ENCODE results near the gene HAND2.

DNA sequence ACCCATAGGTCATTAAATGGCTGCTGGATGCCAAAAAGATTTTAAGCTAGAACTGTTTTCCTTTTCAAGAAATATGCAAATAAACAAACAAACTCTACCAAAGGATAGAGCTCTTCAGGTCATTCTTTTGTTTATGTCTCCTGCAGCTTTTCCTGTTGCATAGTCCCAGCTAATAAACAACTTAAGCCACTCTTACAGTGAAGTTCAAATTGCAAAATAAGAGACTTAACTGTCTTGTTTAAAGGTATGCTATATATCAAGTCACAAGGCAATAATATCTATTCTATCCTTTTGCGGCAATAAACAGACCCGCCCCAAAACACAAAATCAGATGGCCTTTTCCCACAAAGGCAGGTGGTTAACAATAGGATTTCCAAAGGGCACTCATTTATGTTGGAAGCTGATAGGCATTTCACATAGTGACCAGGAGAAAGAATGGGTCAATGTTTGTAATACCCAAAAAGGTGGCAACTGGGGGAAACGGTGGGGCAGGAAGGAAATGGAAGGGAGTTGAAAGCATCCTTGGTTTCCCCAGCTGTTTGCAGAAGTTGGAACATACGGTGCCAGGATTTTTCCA lies 15.3 kb downstream of the HAND2 start:
- TF ChIP-seq POLR2A (IDR thresholded peaks at IDR 0.05), result no peak
- TF ChIP-seq, protein P1, sequence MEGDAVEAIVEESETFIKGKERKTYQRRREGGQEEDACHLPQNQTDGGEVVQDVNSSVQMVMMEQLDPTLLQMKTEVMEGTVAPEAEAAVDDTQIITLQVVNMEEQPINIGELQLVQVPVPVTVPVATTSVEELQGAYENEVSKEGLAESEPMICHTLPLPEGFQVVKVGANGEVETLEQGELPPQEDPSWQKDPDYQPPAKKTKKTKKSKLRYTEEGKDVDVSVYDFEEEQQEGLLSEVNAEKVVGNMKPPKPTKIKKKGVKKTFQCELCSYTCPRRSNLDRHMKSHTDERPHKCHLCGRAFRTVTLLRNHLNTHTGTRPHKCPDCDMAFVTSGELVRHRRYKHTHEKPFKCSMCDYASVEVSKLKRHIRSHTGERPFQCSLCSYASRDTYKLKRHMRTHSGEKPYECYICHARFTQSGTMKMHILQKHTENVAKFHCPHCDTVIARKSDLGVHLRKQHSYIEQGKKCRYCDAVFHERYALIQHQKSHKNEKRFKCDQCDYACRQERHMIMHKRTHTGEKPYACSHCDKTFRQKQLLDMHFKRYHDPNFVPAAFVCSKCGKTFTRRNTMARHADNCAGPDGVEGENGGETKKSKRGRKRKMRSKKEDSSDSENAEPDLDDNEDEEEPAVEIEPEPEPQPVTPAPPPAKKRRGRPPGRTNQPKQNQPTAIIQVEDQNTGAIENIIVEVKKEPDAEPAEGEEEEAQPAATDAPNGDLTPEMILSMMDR (IDR thresholded peaks at IDR 0.05), result no peak

Data from body of pancreas (tissue), 4 donors.